HepG2 (cell line): ENCODE results near the gene CTNNBIP1. TPM values are rescaled to one million over a fixed set of nuclear protein-coding genes. Genes with fewer than 3 reads are reported as not detected.

Experiments
- GFI1 ChIP-seq: sonication (generic); formaldehyde crosslinking; IDR thresholded peaks from 2 replicates; pipeline ENCODE4 v1.5.0; 2020; ENCODE audit warnings: missing genetic modification reagents, mild to moderate bottlenecking, borderline replicate concordance
- MBNL3 ChIP-seq: fragments of 250-450 bp; sonication (Bioruptor Pico); conservative IDR thresholded peaks from 2 replicates; pipeline ENCODE4 v1.8.0; 2022; ENCODE audit warnings: mild to moderate bottlenecking, inconsistent platforms
- NCOA2 ChIP-seq: sonication (generic); formaldehyde crosslinking; IDR thresholded peaks from 2 replicates; pipeline ENCODE4 v1.8.0; 2022; ENCODE audit warnings: inconsistent platforms
- NFYC ChIP-seq: IDR thresholded peaks from 2 replicates; pipeline ENCODE4 v1.6.1; 2016; ENCODE audit warnings: missing genetic modification reagents, missing compliant biosample characterization
- ZNF839 ChIP-seq: sonication (generic); formaldehyde crosslinking; IDR thresholded peaks from 2 replicates; pipeline ENCODE4 v1.4.0; 2020; ENCODE audit warnings: missing genetic modification reagents, mild to moderate bottlenecking, borderline replicate concordance
- polyA plus RNA-seq, 8 experiments: library from polyadenylated mRNA; depleted of rRNA in 3 of 8; stranded (reverse) in 7 of 8; unstranded in 1 of 8; fragments of >200 nt; fragmentation: Illumina TruSeq in 4 of 8; extraction: Trizol in 4 of 8; gene quantifications; 2 replicates each; pipeline versions ENCODE4 v1.2.1 to v1.2.3, GENCODE V29; 2011 to 2016; ENCODE audit warnings: low read depth in 4 of 8, missing spikeins in 1 of 8, mixed read lengths in 1 of 8; ENCODE audit not compliant: insufficient read depth in 1 of 8
- total RNA-seq, 5 experiments: library from RNA; depleted of rRNA; stranded (reverse); fragments of >200 nt; fragmentation: Illumina TruSeq; extraction: Trizol; gene quantifications; 2 replicates each; pipeline ENCODE4 v1.2.3, GENCODE V29; 2016; ENCODE audit warnings: low read depth in 1 of 5
- TF ChIP-seq, protein P1 (sequence below): sonication (generic); formaldehyde crosslinking; IDR thresholded peaks from 2 replicates; pipeline ENCODE4 v1.5.0; 2020; ENCODE audit warnings: mild to moderate bottlenecking, missing genetic modification reagents, borderline replicate concordance

The CTNNBIP1 gene
- total and polyA plus RNA-seq, 2 of the 13 experiments (the other 11 are each of a cell fraction or from before 2014, with no cell fraction given), result 71.7 to 83.0 TPM

GRCh38 chr1:9920606-9921005 is 10.5 kb upstream of the CTNNBIP1 start (continued):
- TF ChIP-seq MBNL3 (CRISPR knock-in tag), result no peak
- TF ChIP-seq GFI1 (CRISPR knock-in tag), result no peak
- TF ChIP-seq NCOA2 (CRISPR knock-in tag), result no peak
- no peak for TF ChIP-seq NFYC
- no peak for TF ChIP-seq ZNF839 (CRISPR knock-in tag)
- TF ChIP-seq, protein P1, sequence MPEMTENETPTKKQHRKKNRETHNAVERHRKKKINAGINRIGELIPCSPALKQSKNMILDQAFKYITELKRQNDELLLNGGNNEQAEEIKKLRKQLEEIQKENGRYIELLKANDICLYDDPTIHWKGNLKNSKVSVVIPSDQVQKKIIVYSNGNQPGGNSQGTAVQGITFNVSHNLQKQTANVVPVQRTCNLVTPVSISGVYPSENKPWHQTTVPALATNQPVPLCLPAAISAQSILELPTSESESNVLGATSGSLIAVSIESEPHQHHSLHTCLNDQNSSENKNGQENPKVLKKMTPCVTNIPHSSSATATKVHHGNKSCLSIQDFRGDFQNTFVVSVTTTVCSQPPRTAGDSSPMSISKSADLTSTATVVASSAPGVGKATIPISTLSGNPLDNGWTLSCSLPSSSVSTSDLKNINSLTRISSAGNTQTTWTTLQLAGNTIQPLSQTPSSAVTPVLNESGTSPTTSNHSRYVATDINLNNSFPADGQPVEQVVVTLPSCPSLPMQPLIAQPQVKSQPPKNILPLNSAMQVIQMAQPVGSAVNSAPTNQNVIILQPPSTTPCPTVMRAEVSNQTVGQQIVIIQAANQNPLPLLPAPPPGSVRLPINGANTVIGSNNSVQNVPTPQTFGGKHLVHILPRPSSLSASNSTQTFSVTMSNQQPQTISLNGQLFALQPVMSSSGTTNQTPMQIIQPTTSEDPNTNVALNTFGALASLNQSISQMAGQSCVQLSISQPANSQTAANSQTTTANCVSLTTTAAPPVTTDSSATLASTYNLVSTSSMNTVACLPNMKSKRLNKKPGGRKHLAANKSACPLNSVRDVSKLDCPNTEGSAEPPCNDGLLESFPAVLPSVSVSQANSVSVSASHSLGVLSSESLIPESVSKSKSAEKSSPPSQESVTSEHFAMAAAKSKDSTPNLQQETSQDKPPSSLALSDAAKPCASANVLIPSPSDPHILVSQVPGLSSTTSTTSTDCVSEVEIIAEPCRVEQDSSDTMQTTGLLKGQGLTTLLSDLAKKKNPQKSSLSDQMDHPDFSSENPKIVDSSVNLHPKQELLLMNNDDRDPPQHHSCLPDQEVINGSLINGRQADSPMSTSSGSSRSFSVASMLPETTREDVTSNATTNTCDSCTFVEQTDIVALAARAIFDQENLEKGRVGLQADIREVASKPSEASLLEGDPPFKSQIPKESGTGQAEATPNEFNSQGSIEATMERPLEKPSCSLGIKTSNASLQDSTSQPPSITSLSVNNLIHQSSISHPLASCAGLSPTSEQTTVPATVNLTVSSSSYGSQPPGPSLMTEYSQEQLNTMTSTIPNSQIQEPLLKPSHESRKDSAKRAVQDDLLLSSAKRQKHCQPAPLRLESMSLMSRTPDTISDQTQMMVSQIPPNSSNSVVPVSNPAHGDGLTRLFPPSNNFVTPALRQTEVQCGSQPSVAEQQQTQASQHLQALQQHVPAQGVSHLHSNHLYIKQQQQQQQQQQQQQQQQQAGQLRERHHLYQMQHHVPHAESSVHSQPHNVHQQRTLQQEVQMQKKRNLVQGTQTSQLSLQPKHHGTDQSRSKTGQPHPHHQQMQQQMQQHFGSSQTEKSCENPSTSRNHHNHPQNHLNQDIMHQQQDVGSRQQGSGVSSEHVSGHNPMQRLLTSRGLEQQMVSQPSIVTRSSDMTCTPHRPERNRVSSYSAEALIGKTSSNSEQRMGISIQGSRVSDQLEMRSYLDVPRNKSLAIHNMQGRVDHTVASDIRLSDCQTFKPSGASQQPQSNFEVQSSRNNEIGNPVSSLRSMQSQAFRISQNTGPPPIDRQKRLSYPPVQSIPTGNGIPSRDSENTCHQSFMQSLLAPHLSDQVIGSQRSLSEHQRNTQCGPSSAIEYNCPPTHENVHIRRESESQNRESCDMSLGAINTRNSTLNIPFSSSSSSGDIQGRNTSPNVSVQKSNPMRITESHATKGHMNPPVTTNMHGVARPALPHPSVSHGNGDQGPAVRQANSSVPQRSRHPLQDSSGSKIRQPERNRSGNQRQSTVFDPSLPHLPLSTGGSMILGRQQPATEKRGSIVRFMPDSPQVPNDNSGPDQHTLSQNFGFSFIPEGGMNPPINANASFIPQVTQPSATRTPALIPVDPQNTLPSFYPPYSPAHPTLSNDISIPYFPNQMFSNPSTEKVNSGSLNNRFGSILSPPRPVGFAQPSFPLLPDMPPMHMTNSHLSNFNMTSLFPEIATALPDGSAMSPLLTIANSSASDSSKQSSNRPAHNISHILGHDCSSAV (CRISPR knock-in tag), result no peak
